H1 (cell line): ENCODE data around the gene MYO5A. TPM values are rescaled to one million over a fixed set of nuclear protein-coding genes. Genes with fewer than 3 reads are reported as not detected.

ENCODE experiments used
- CTCF ChIA-PET: fragments of 300-600 bp; sonication (Branson Sonifier 250); formaldehyde crosslinking; loops from one replicate; lab custom pipeline; 2021; ENCODE audit not compliant: partially characterized antibody; lab: Charles Lee
- POLR2A ChIA-PET: fragments of 300-600 bp; sonication (Branson Sonifier 250); formaldehyde crosslinking; loops from one replicate; lab custom pipeline; 2021; ENCODE audit warnings: inconsistent platforms; ENCODE audit not compliant: partially characterized antibody; lab: Charles Lee
- DNase-seq, 2 experiments: peaks; one replicate each; pipeline versions ENCODE4 v3.0.0 to v3.0.0-alpha.2; 2010 to 2022; ENCODE audit warnings: low spot score in 2 of 2, low read depth in 1 of 2, mixed read lengths in 1 of 2
- FAIRE-seq: peaks from 2 replicates; lab custom pipeline; 2011; peaks lifted over from hg19 to GRCh38; lab: Jason Lieb, UNC
- H2AFZ ChIP-seq: 2 replicates; pipeline ENCODE4 v1.8.1; 2012; ENCODE audit warnings: low read length, inconsistent platforms
- H2AK5ac ChIP-seq: 2 replicates; pipeline ENCODE4 v1.6.1; 2013; ENCODE audit warnings: low read depth, low read length
- H2BK120ac ChIP-seq: replicated peaks from 2 replicates; pipeline ENCODE3; 2013; ENCODE audit warnings: low read depth, low read length, inconsistent platforms
- H2BK12ac ChIP-seq: 2 replicates; pipeline ENCODE4 v1.6.1; 2013; ENCODE audit warnings: low read depth, low read length
- H2BK15ac ChIP-seq: 2 replicates; pipeline ENCODE4 v1.6.1; 2013; ENCODE audit warnings: low read length
- H2BK20ac ChIP-seq: 2 replicates; pipeline ENCODE4 v1.6.1; 2013; ENCODE audit warnings: low read length
- H2BK5ac ChIP-seq: 2 replicates; pipeline ENCODE4 v1.6.1; 2013; ENCODE audit warnings: low read depth, low read length
- H3K14ac ChIP-seq: 2 replicates; pipeline ENCODE4 v1.6.1; 2013; ENCODE audit warnings: inconsistent platforms; ENCODE audit not compliant: insufficient read length
- H3K18ac ChIP-seq: 2 replicates; pipeline ENCODE4 v1.6.1; 2013; ENCODE audit warnings: low read length; ENCODE audit errors: extremely low read depth
- H3K23ac ChIP-seq: 2 replicates; pipeline ENCODE4 v1.6.1; 2013; ENCODE audit warnings: inconsistent platforms; ENCODE audit not compliant: insufficient read length
- H3K23me2 ChIP-seq: 2 replicates; pipeline ENCODE4 v1.6.1; 2013; ENCODE audit warnings: low read depth, low read length
- H3K27ac ChIP-seq: 2 replicates; pipeline ENCODE4 v1.6.1; 2011; ENCODE audit warnings: low read depth, low read length, inconsistent platforms
- H3K27me3 ChIP-seq, 4 experiments: replicated peaks in 1 of 4; 1 replicate in 1 of 4; 2 replicates in 3 of 4; pipeline versions ENCODE4 v1.6.1 to v1.8.1; 2011 to 2013; ENCODE audit warnings: low read length in 3 of 4, mild to moderate bottlenecking in 3 of 4, inconsistent platforms in 2 of 4, mixed read lengths in 2 of 4, moderate library complexity in 1 of 4; ENCODE audit not compliant: control insufficient read depth in 3 of 4, insufficient read depth in 3 of 4; ENCODE audit errors: extremely low read depth in 1 of 4
- H3K36me3 ChIP-seq, 4 experiments: 2 replicates each; pipeline versions ENCODE4 v1.6.1 to v1.8.1; 2011 to 2013; ENCODE audit warnings: mild to moderate bottlenecking in 4 of 4, low read length in 3 of 4, moderate library complexity in 2 of 4, control low read depth in 1 of 4, inconsistent platforms in 1 of 4; ENCODE audit not compliant: insufficient read depth in 4 of 4, control insufficient read depth in 2 of 4
- H3K4ac ChIP-seq: replicated peaks from 2 replicates; pipeline ENCODE3; 2013; ENCODE audit warnings: low read length, low read depth, mixed read lengths, inconsistent platforms; ENCODE audit not compliant: insufficient read length
- H3K4me1 ChIP-seq, 4 experiments: replicated peaks in 1 of 4; 1 replicate in 1 of 4; 2 replicates in 3 of 4; pipeline versions ENCODE4 v1.6.1 to v1.8.1; 2011 to 2013; ENCODE audit warnings: low read length in 3 of 4, inconsistent platforms in 2 of 4, mixed read lengths in 1 of 4; ENCODE audit not compliant: insufficient read depth in 4 of 4, control insufficient read depth in 3 of 4
- H3K4me2 ChIP-seq, 2 experiments: 2 replicates each; pipeline versions ENCODE4 v1.6.1 to v1.8.1; 2011 to 2013; ENCODE audit warnings: low read depth in 2 of 2, low read length in 2 of 2, control low read depth in 1 of 2, inconsistent platforms in 1 of 2, mild to moderate bottlenecking in 1 of 2; ENCODE audit not compliant: insufficient read depth in 1 of 2
- H3K4me3 ChIP-seq, 4 experiments: fragments of 200-600, 300-600 bp in 1 of 4; sonication (generic), shearing (Covaris generic), sonication (Bioruptor Twin) in 1 of 4; 2 replicates each; pipeline versions ENCODE4 v1.5.1 to v1.8.1; 2011 to 2016; ENCODE audit warnings: low read length in 4 of 4, low read depth in 3 of 4, control low read depth in 2 of 4, inconsistent platforms in 2 of 4, mild to moderate bottlenecking in 2 of 4, mixed read lengths in 1 of 4, moderate library complexity in 1 of 4; ENCODE audit not compliant: insufficient read depth in 2 of 4; ENCODE audit errors: extremely low read depth in 1 of 4
- H3K56ac ChIP-seq: replicated peaks from 2 replicates; pipeline ENCODE3; 2013; ENCODE audit warnings: low read depth, mild to moderate bottlenecking, mixed read lengths, low read length, inconsistent platforms; ENCODE audit not compliant: insufficient read length
- H3K79me1 ChIP-seq: 2 replicates; pipeline ENCODE4 v1.6.1; 2013; ENCODE audit warnings: low read depth, low read length, control low read depth
- H3K79me2 ChIP-seq, 2 experiments: 2 replicates each; pipeline versions ENCODE4 v1.6.1 to v1.8.1; 2012 to 2013; ENCODE audit warnings: low read length in 2 of 2, mild to moderate bottlenecking in 2 of 2, inconsistent platforms in 1 of 2; ENCODE audit not compliant: insufficient read depth in 2 of 2, control insufficient read depth in 1 of 2
- H3K9ac ChIP-seq, 4 experiments: replicated peaks in 1 of 4; 1 replicate in 1 of 4; 2 replicates in 3 of 4; pipeline versions ENCODE4 v1.6.1 to v1.8.1; 2011 to 2013; ENCODE audit warnings: low read depth in 3 of 4, low read length in 3 of 4, control low read depth in 2 of 4, mild to moderate bottlenecking in 2 of 4, moderate library complexity in 2 of 4, inconsistent platforms in 1 of 4; ENCODE audit errors: extremely low read depth in 1 of 4
- H3K9me3 ChIP-seq, 2 experiments: 2 replicates each; pipeline versions ENCODE4 v1.6.1 to v1.8.1; 2012 to 2013; ENCODE audit warnings: mild to moderate bottlenecking in 2 of 2, moderate library complexity in 2 of 2, control low read depth in 1 of 2, inconsistent platforms in 1 of 2, low read depth in 1 of 2, low read length in 1 of 2, mixed read lengths in 1 of 2; ENCODE audit not compliant: insufficient read depth in 2 of 2
- H4K20me1 ChIP-seq, 2 experiments: replicated peaks in 1 of 2; 2 replicates each; pipeline versions ENCODE3 to v1.8.1; 2011 to 2013; ENCODE audit warnings: inconsistent platforms in 2 of 2, low read length in 2 of 2, mild to moderate bottlenecking in 1 of 2; ENCODE audit not compliant: insufficient read depth in 2 of 2, control insufficient read depth in 1 of 2
- H4K5ac ChIP-seq: 2 replicates; pipeline ENCODE4 v1.6.1; 2013; ENCODE audit warnings: low read length, low read depth, mixed read lengths, inconsistent platforms; ENCODE audit not compliant: insufficient read length
- H4K8ac ChIP-seq: 2 replicates; pipeline ENCODE4 v1.8.0; 2013; ENCODE audit warnings: mild to moderate bottlenecking, moderate library complexity, low read length, inconsistent platforms; ENCODE audit not compliant: insufficient read depth; ENCODE audit errors: extremely low read depth
- H4K91ac ChIP-seq: replicated peaks from 2 replicates; pipeline ENCODE3; 2013; ENCODE audit warnings: low read length, mixed read lengths, inconsistent platforms; ENCODE audit not compliant: insufficient read length
- CTBP2 ChIP-seq: IDR thresholded peaks from 2 replicates; pipeline ENCODE4 v1.7.0; 2011; ENCODE audit warnings: borderline replicate concordance, mild to moderate bottlenecking, moderate library complexity, mixed read lengths, low read length; ENCODE audit not compliant: insufficient read depth, insufficient read length
- KDM4A ChIP-seq: IDR thresholded peaks from one replicate; pipeline ENCODE4 v1.7.1; 2012; ENCODE audit warnings: low read depth, mild to moderate bottlenecking, moderate library complexity, low read length, inconsistent platforms; ENCODE audit not compliant: severe bottlenecking
- SP1 ChIP-seq: IDR thresholded peaks from 2 replicates; pipeline ENCODE4 v1.6.1; 2011; ENCODE audit warnings: low read depth, low read length
- TEAD4 ChIP-seq: IDR thresholded peaks from 2 replicates; pipeline ENCODE4 v1.6.1; 2012; ENCODE audit warnings: low read depth, low read length, inconsistent platforms, mixed read lengths
- ZNF274 ChIP-seq: IDR thresholded peaks from 2 replicates; pipeline ENCODE4 v1.7.0; 2012; ENCODE audit warnings: low read length, borderline replicate concordance; ENCODE audit errors: extremely low read depth
- WGBS, 2 experiments: shearing (Covaris generic) in 1 of 2; methylation state at CpG; one replicate each; pipeline versions ENCODE4 v1.1.6 to v1.1.7; 2013 to 2015; ENCODE audit warnings: low lambda C conversion rate in 2 of 2, mixed read lengths in 2 of 2, inconsistent platforms in 1 of 2, low coverage in 1 of 2, missing lambda C conversion rate in 1 of 2; ENCODE audit not compliant: insufficient replicate concordance in 2 of 2, insufficient coverage in 1 of 2, insufficient read length in 1 of 2; ENCODE audit errors: extremely low coverage in 1 of 2, missing lambda C conversion rate in 1 of 2; 5-methylcytosine and 5-hydroxymethylcytosine counted together
- polyA plus RNA-seq, 7 experiments: library from polyadenylated mRNA; depleted of rRNA in 3 of 7; stranded (reverse) in 5 of 7; unstranded in 2 of 7; fragments of >200 nt in 5 of 7; fragments of 200-250 nt in 2 of 7; gene quantifications; 1 replicate in 5 of 7; 2 replicates in 1 of 7; 4 replicates in 1 of 7; pipeline versions ENCODE4 v1.2.1 to v1.2.3, GENCODE V29; 2011 to 2013; ENCODE audit warnings: missing spikeins in 2 of 7, mixed read lengths in 2 of 7
- total RNA-seq: library from RNA; stranded (reverse); fragmentation: NEBNext Ultra II Directional; extraction: Animal tissue kit (Norgen Biotek cat#: 25700); gene quantifications from 2 replicates; pipeline ENCODE4 v1.2.1, GENCODE V29; 2021

The MYO5A gene
- total and polyA plus RNA-seq, 2 of the 8 experiments (the other 6 are each of a cell fraction or from before 2014, with no cell fraction given), result 11.4 to 24.7 TPM

DNA sequence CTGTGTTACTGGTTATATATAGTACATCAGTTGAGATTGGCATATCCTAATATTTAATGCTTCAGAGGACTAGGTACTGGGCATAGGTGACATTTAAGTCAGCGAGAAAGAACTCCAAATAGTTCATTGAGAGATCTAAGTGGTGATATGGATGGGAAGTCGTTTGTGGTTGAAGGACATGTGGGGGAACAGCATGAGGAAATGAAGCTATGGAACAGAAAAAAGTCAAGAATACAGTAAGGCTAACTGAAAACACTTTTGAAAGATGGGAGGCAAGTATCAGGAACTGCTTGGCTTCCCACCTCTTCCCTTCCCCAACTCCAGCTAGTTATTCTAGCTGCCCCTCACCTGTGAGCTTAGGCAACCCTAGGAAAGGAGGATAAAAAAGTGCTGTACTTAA is 3.7 kb upstream of the MYO5A start:
- no peak for FAIRE-seq
- Histone ChIP-seq H3K4ac (no peak overlapping the region), H2BK120ac (no peak overlapping the region), H3K23ac (no peak overlapping the region), H2BK5ac (no peak overlapping the region), H4K5ac (no peak overlapping the region), H4K20me1 (peaks cover 0 to 2% of the 10 kb centered on the region in 2 experiments), H2AK5ac (no peak overlapping the region), H3K23me2 (peaks cover 7% of the 10 kb centered on the region), H2AFZ (no peak overlapping the region), H3K4me1 (peaks cover 4 to 11% (median 6%) of the 10 kb centered on the region in 4 experiments; a peak in 6 of 7 replicates), H3K36me3 (no peaks in the 10 kb centered on the region), H3K27me3 (peaks cover 6 to 28% (median 20%) of the 10 kb centered on the region in 4 experiments), H2BK15ac (no peak overlapping the region), H3K56ac (no peak overlapping the region), H3K9ac (no peak overlapping the region), H3K79me2 (peaks cover 0 to 5% of the 10 kb centered on the region in 2 experiments; a peak in 2 of 4 replicates), H4K91ac (no peak overlapping the region), H3K18ac (no peak overlapping the region), H3K27ac (no peak overlapping the region), H3K9me3 (no peaks in the 10 kb centered on the region), H2BK20ac (no peak overlapping the region), H3K14ac (no peak overlapping the region), H4K8ac (no peak overlapping the region), H3K4me2 (no peak overlapping the region), H2BK12ac (no peak overlapping the region), H3K79me1 (no peaks in the 10 kb centered on the region), H3K4me3 (no peak overlapping the region)
- CTCF ChIA-PET, result interaction anchor here (1.5 kb wide), 2 partner anchors 21 to 276 kb away, joined by 4 read pairs; no protein-coding TSS in a partner anchor
- DNase-seq, result no peak
- WGBS, 2 experiments, result 85 to 100% methylated on average over 1 to 2 of the region's 2 CpGs
- POLR2A ChIA-PET, result interaction anchor here (0.9 kb wide), 1 partner anchor 24 kb away, joined by 3 read pairs; no protein-coding TSS in a partner anchor
- TF ChIP-seq ZNF274 (no peak), TEAD4 (no peak), CTBP2 (no peak), KDM4A (no peak), SP1 (no peak)
